ENCODE measurements around the gene ARID3A. TPM values are rescaled to one million over a fixed set of nuclear protein-coding genes. Genes with fewer than 3 reads are reported as not detected.

The ARID3A gene
- total RNA-seq, 2 donors from 2014 or later = 3.8 to 18.7 TPM

- Histone ChIP-seq H3K27ac (no peak overlapping the region), H3K4me3 (no peak overlapping the region), H3K9me3 (no peaks in the 10 kb centered on the region), H3K27me3 (replicated peaks; ENCODE audit: insufficient read depth) (no peaks in the 10 kb centered on the region), H3K4me1 (replicated peaks) (no peaks in the 10 kb centered on the region), H3K36me3 (no peaks in the 10 kb centered on the region)
- intact Hi-C loops (cut with DNase I) = no loop called here
- WGBS = 95% methylated on average over 14 of the region's 14 CpGs
- no peak for TF ChIP-seq POLR2A (IDR thresholded peaks at IDR 0.05)
- no peak for TF ChIP-seq POLR2AphosphoS5 (IDR thresholded peaks at IDR 0.05)
- TF ChIP-seq CTCF (IDR thresholded peaks at IDR 0.05) = peak in 2 of 4 experiments; percentile 9 to 33
- no peak for DNase-seq (ENCODE audit: low spot score)
These were observed 44.9 kb downstream of the ARID3A start for GRCh38 chr19:970695-971094.

- DNase-seq (ENCODE audit: low spot score) = no peak
- TF ChIP-seq CTCF (IDR thresholded peaks at IDR 0.05) (no peak), POLR2A (IDR thresholded peaks at IDR 0.05) (no peak), POLR2AphosphoS5 (IDR thresholded peaks at IDR 0.05) (no peak)
- intact Hi-C loops (cut with DNase I) = no loop called here
- H3K9me3 ChIP-seq = no peaks in the 10 kb centered on the region
- no peaks in the 10 kb centered on the region for H3K36me3 ChIP-seq
- no peak overlapping the region for H3K27ac ChIP-seq
- no peak overlapping the region for H3K4me3 ChIP-seq
- no peaks in the 10 kb centered on the region for H3K4me1 ChIP-seq (replicated peaks)
- no peaks in the 10 kb centered on the region for H3K27me3 ChIP-seq (replicated peaks; ENCODE audit: insufficient read depth)
- 92% methylated on average over 24 of the region's 24 CpGs for WGBS
These were observed 46.0 kb downstream of the ARID3A start for GRCh38 chr19:971795-972194.

- no peak overlapping the region for H3K27ac ChIP-seq
- H3K4me3 ChIP-seq = no peak overlapping the region
- no peaks in the 10 kb centered on the region for H3K9me3 ChIP-seq
- no peaks in the 10 kb centered on the region for H3K4me1 ChIP-seq (replicated peaks)
- no peaks in the 10 kb centered on the region for H3K36me3 ChIP-seq
- no peak for DNase-seq (ENCODE audit: low spot score)
- 96% methylated on average over 6 of the region's 6 CpGs for WGBS
- no peaks in the 10 kb centered on the region for H3K27me3 ChIP-seq (replicated peaks; ENCODE audit: insufficient read depth)
- no peak for TF ChIP-seq CTCF (IDR thresholded peaks at IDR 0.05)
- TF ChIP-seq POLR2A (IDR thresholded peaks at IDR 0.05) = no peak
- no peak for TF ChIP-seq POLR2AphosphoS5 (IDR thresholded peaks at IDR 0.05)
- intact Hi-C loops (cut with DNase I) = no loop called here
These were observed 46.4 kb downstream of the ARID3A start for GRCh38 chr19:972281-972680.

- H3K9me3 ChIP-seq = no peaks in the 10 kb centered on the region
- DNase-seq (ENCODE audit: low spot score) = no peak
- intact Hi-C loops (cut with DNase I) = no loop called here
- H3K27me3 ChIP-seq (replicated peaks; ENCODE audit: insufficient read depth) = no peaks in the 10 kb centered on the region
- no peak overlapping the region for H3K27ac ChIP-seq
- TF ChIP-seq CTCF (IDR thresholded peaks at IDR 0.05) = no peak
- no peak for TF ChIP-seq POLR2AphosphoS5 (IDR thresholded peaks at IDR 0.05)
- TF ChIP-seq POLR2A (IDR thresholded peaks at IDR 0.05) = no peak
- H3K4me3 ChIP-seq = no peak overlapping the region
- no peaks in the 10 kb centered on the region for H3K4me1 ChIP-seq (replicated peaks)
- 80% methylated on average over 28 of the region's 29 CpGs for WGBS
- no peaks in the 10 kb centered on the region for H3K36me3 ChIP-seq
These were observed 48.1 kb downstream of the ARID3A start for GRCh38 chr19:973726-974563.
